SJCRH30 (cell line): ENCODE measurements around the gene HOXC11. TPM values are rescaled to one million over a fixed set of nuclear protein-coding genes. Genes with fewer than 3 reads are reported as not detected.
A peak's percentile ranks its signal among the peaks of the same experiment; 100 is the strongest.

Source experiments
- DNase-seq, 2 experiments: peaks; one replicate each; pipeline ENCODE4 v3.0.0-alpha.2; 2015 to 2020
- H3K27ac ChIP-seq: fragments of 250-450 bp; sonication (Bioruptor Pico); 2 replicates; pipeline ENCODE4 v1.5.1; 2020; ENCODE audit warnings: mild to moderate bottlenecking, moderate library complexity
- H3K27me3 ChIP-seq: fragments of 250-450 bp; sonication (Bioruptor Pico); 2 replicates; pipeline ENCODE4 v1.5.1; 2020; ENCODE audit warnings: mild to moderate bottlenecking, moderate library complexity
- H3K36me3 ChIP-seq: fragments of 250-450 bp; sonication (Bioruptor Pico); 2 replicates; pipeline ENCODE4 v1.5.1; 2020; ENCODE audit warnings: mild to moderate bottlenecking, moderate library complexity
- H3K4me1 ChIP-seq: fragments of 250-450 bp; sonication (Bioruptor Pico); 2 replicates; pipeline ENCODE4 v1.5.1; 2020; ENCODE audit warnings: mild to moderate bottlenecking, moderate library complexity
- H3K4me3 ChIP-seq: fragments of 250-450 bp; sonication (Bioruptor Pico); 2 replicates; pipeline ENCODE4 v1.5.1; 2020; ENCODE audit warnings: mild to moderate bottlenecking, moderate library complexity
- H3K9me3 ChIP-seq: fragments of 250-450 bp; sonication (Bioruptor Pico); replicated peaks from 2 replicates; pipeline ENCODE4 v1.5.1; 2020; ENCODE audit warnings: mild to moderate bottlenecking, moderate library complexity
- total RNA-seq: library from RNA; depleted of rRNA; stranded (reverse); fragments of >200 nt; shearing (Covaris generic); gene quantifications from 2 replicates; pipeline ENCODE4 v1.2.3, GENCODE V29; 2014; rRNA removed

HOXC11 gene
- total RNA-seq, 1 experiment from 2014 or later, result 1.1 TPM

GRCh38 chr12:54025499-54026405 is 52.8 kb downstream of the HOXC11 start:
- Histone ChIP-seq H3K4me3 (no peak overlapping the region), H3K36me3 (no peaks in the 10 kb centered on the region), H3K9me3 (no peaks in the 10 kb centered on the region), H3K27me3 (no peaks in the 10 kb centered on the region), H3K27ac (no peak overlapping the region), H3K4me1 (peaks cover 11% of the 10 kb centered on the region)
- peak; percentile 44 to 61 for DNase-seq

- peaks cover 11% of the 10 kb centered on the region for H3K4me1 ChIP-seq
- H3K4me3 ChIP-seq, result no peak overlapping the region
- no peaks in the 10 kb centered on the region for H3K36me3 ChIP-seq
- no peaks in the 10 kb centered on the region for H3K27me3 ChIP-seq
- no peak overlapping the region for H3K27ac ChIP-seq
- H3K9me3 ChIP-seq, result no peaks in the 10 kb centered on the region
- no peak for DNase-seq
These were observed 53.9 kb downstream of the HOXC11 start for GRCh38 chr12:54026640-54027441.

Other genes with a start within 250 kb of the HOXC11 start
- 18.2 and 20.3 TPM in 2 replicates for gene CALCOCO1, start 245.7 kb upstream of the HOXC11 start, total RNA-seq
- not detected in 2 replicates for gene CISTR, start 221.1 kb upstream of the HOXC11 start, total RNA-seq
- gene HOXC13, start 34.3 kb upstream of the HOXC11 start, total RNA-seq, result 1.9 and 2.4 TPM in 2 replicates
- not detected in 2 replicates for gene HOXC12, start 18.2 kb upstream of the HOXC11 start, total RNA-seq
- 1.0 and 1.5 TPM in 2 replicates for gene HOTAIR, start 1.8 kb downstream of the HOXC11 start, total RNA-seq
- 0.51 and 0.71 TPM in 2 replicates for gene HOXC10, start 12.0 kb downstream of the HOXC11 start, total RNA-seq
- gene HOXC9, start 27.0 kb downstream of the HOXC11 start, total RNA-seq, result 5.6 and 7.1 TPM in 2 replicates
- gene HOXC8, start 35.9 kb downstream of the HOXC11 start, total RNA-seq, result 0.05 TPM in 1 of 2 replicates, not detected in the other
- 1.3 and 2.2 TPM in 2 replicates for gene HOXC6, start 55.3 kb downstream of the HOXC11 start, total RNA-seq
- gene HOXC5, start 59.9 kb downstream of the HOXC11 start, total RNA-seq, result not detected in 2 replicates
- gene HOXC4, start 80.7 kb downstream of the HOXC11 start, total RNA-seq, result 4.7 and 6.3 TPM in 2 replicates
- gene SMUG1, start 215.9 kb downstream of the HOXC11 start, total RNA-seq, result 25.9 and 30.1 TPM in 2 replicates